Measurements from ENCODE around the gene EPHX1. TPM values are rescaled to one million over a fixed set of nuclear protein-coding genes. Genes with fewer than 3 reads are reported as not detected.
A peak's percentile ranks its signal among the peaks of the same experiment; 100 is the strongest.

EPHX1 gene
- total and polyA plus RNA-seq, 2 of the 8 experiments (the other 6 are each of a cell fraction or from before 2014, with no cell fraction given): 45.3 to 79.1 TPM

- TF ChIP-seq E2F6 (IDR thresholded peaks at IDR 0.05) (0 out of 2 replicates have a peak, but pooled peaks have one; percentile 27), BCL11A (IDR thresholded peaks at IDR 0.05; ENCODE audit: low read depth in 2 of 2, low read length in 2 of 2) (no peak), EGR1 (IDR thresholded peaks at IDR 0.05; ENCODE audit: borderline replicate concordance, low read depth, low read length) (no peak)
Measured at GRCh38 chr1:225817611-225818061, 7.7 kb downstream of the EPHX1 start (continued).
